Kidney tubule cell (primary cell): Measurements from ENCODE around the gene GCC1.
"Not testable (repeated sequence)": the region's sequence is repeated elsewhere in the genome, so short reads cannot be mapped to it uniquely, and the experiment has no call there.

Source experiments
- DNase-seq: peaks from one replicate; pipeline ENCODE4 v3.0.0-alpha.2; 2018; ENCODE audit warnings: low spot score

Gene GCC1

DNA sequence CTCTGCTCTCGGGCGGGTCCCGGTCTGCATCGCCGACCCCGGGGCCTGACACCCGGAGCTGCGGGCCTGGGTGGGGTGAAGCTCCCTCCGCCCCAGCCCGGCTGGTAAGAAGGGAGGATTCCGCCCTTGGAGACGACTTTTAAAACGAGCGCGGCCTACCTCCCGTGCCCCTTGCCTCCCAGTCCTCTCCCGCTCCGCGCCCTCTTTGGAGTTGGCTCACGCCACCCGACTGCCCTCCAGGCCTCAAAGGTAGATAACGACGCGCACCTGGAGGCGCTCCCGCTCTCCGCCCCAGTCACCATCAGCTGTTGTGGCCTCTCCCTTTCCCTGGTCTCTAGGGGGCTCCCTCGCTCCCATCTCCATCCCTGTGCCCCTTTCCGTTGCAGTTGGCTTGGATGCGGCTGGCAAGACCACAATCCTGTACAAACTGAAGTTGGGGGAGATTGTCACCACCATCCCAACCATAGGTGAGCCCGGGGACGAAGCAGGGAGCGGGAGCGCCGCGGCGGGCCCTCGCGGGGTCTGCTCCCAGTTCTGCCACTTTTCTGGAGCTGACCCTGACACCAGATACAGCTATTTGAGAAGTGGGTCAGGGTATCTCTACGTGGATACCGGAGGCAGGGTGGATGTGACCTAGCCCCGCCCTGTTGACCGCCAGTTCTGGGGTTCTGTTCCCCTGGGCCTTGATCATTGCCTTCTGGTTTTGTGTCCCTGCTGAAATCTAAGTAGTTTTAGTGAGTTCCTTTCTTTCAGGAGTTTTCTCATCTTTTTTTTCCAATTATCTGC, 3.5 kb upstream of the GCC1 start:
- DNase-seq, result peak; percentile 63

DNA sequence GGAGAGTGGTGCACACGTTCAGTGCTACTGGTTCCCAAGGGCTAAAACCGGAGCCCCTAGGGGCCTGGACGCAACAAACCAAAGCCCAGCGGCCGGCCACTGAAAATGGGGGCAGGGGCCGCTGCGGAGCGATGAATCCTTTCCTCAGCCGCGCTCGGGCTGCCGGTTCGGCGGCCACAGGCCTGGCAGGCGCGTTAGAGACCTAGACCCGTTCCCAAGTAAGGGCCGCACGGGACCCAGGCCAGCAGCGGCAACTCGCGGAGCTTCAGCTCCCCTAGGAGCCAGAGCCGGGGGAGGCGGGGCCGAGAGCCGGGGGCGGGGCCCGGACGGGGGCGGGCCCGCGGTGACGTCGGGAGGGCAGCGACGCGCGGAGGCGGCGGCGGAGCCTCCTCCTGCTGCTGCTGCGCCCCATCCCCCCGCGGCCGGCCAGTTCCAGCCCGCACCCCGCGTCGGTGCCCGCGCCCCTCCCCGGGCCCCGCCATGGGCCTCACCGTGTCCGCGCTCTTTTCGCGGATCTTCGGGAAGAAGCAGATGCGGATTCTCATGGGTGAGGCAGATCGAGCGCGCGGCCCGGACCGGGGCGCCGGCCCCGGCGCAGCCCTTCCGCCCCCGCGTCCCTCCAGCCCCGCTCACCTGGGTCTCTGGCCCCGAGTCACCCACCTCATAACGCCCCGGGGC, 2.8 kb upstream of the GCC1 start, which contains the start of gene ARF5:
TSS of gene ARF5 (plus strand) at position 393 of the 678 bp plus-strand sequence. CDS start at position 481, 88 bp downstream.
- peak; percentile 86 for DNase-seq

DNA sequence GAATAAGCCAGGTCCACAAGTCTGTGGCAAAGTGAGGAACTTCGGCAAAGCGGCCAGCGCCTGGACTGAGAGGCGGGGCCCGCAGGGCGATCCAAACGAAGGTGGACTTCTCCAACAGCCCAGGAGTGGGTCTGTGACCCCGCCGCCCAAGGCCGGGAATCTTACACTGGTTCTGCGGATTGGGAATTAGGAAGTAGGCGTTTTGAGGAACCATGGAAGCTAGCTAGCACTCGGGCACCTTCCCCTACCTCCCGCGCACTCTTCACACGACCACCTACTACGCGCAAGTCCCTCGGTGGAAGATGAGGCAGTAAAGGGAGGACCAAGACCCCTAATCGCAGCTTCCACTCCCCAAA, 2.2 kb upstream of the GCC1 start:
- no peak for DNase-seq

DNA sequence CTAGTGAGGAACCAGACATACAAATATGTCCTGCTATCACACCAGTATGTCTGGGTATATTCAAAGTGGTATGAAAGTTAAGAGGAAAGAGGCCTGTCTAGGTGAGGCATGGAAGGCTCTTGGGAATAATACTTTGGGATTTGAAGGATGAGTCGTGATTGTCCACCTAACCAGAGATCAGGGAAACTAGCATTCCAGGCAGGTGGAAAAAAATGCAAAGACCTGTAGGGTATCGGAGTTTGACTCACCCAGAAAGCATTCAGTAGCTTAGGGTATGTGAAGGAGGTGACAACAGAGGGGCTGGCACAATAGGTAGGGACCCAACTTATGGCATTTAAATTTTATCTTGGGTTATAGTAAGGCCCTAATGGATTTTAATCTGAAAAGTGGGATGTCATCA, 950 bp upstream of the GCC1 start:
- DNase-seq, result peak; percentile 75

DNA sequence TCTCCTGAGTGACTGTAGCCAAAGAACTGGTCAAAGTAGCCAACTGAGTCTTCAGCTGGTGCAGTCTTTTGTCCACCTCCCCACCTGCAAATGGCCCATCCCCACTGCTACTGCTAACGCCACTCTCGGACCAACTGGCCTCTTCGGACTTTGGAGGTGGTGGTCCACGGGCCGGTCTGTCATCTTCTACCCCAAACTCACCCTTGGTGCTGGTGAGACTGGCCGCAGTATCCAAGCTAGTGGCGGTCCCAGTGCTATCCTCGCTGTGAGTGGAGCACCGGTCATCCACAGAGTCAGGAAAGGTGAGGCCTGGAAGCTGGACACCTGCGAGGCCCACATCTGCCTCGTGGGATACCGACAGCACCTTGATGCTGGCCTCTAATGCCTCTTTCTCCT, 750 bp downstream of the GCC1 start:
- no peak for DNase-seq

DNA sequence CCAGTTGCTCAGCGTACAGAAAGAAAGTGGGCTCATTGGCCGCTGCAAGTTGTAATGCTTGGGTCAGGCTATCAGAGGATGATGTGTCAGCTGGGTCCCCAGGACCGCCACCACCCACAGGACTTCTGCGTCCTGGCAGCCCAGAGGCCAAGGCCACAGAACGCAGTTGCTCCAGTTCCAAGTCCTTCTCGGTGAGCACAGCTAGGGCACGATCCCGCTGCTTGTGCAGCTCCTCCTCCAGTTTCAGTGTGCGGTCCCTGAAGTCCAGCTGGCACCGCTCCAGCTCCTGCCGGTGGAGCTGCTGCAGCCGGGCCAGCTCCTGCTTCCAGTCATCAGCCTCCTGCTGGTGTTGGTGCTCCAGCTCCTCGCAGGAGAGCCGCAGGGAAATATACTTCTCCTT, 3.0 kb downstream of the GCC1 start:
- no peak for DNase-seq

DNA sequence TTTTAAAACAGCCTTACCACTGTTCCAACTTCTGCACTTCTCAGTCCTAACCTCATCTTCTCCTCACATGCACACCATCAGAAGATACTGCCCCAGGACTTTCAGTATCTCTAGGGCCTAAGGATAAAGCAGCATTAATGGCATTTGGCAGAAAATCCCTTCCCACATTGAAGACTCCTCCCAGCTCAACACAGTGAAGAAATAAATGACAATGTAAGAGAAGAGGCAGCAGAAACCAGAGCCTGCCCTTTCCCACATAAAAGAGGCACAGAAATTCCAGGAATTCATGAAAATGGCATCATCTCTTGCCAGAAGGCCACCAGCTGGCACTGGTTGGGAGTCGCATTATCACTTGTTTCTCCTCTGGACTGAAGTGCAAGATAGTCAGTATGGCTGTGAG, 3.7 kb downstream of the GCC1 start:
- DNase-seq, result no peak

DNA sequence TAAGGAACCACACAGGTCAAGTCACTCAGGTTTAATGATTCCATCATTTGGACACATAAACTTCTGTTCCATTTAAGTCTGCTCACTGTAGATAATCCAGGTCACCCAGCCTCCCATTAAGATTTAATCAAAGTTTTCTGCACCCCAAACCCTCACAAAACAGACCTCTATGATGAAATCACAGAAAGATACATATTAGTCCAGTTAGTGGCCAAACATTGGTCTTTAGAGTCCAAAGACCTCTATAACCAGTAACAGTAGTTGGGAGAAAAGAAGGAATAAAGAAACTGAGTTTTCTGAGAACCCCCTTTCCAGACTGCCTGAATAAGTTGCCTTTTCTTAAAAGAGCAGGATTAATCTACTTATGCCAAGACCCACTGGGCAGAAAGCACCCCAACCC, 4.8 kb downstream of the GCC1 start:
- DNase-seq, result no peak

DNA sequence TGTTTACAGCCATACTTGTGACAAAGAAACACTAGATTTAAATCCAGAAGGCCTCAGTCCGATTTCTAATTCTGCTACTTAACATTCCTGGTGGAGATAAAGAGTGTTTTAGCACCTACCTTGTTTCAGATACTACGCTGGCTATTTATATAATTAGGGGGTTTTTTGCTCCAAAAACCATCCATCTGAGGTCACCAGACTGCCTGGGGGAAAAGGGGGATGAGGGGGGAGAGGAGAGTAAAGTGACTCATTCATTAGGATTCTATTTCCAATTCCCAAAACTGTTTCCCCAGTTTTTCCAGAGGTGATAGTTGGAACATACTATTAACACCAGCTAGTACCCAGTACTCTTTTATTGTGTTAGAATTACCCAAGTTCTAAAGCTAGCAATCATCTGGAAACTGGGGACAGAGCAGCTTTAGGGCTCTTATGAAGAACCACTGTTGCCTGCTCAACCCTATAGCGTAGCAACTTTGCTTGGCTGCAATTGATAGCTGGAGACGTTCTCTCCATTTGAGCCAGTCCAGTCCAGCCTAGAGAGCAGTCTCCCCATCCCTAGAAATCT, 6.6 kb downstream of the GCC1 start:
- no peak for DNase-seq

DNA sequence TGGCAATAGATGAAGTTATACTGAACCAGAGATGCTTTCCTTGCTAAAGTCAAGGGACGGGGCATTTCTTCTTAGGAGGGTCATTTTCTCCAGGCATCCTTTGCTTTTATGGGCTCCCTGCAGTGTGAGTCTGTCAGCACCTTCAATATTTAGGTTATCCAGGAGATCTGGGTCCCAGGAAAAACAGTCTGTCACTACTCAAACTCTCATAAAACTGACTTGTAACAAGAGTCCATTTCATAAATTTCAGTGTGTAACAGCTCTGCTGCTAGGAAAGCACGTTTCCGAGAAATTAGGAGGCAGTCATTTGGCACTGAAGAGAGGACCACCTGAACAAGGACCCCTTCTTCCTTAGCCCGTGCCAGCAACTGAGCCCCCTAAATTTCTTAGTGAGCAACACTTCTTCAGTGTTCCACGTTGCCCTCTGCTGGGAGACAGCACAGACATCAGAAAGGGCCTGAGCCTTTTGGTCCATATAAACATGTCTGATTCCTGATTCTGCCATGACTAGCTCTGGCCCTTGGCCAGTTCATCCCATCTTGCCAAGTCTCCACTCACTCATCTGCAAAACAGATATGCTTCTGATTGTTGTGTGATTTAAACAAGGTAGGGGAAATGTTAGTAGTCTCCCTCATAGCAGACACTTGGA, 7.2 kb downstream of the GCC1 start:
- no peak for DNase-seq

DNA sequence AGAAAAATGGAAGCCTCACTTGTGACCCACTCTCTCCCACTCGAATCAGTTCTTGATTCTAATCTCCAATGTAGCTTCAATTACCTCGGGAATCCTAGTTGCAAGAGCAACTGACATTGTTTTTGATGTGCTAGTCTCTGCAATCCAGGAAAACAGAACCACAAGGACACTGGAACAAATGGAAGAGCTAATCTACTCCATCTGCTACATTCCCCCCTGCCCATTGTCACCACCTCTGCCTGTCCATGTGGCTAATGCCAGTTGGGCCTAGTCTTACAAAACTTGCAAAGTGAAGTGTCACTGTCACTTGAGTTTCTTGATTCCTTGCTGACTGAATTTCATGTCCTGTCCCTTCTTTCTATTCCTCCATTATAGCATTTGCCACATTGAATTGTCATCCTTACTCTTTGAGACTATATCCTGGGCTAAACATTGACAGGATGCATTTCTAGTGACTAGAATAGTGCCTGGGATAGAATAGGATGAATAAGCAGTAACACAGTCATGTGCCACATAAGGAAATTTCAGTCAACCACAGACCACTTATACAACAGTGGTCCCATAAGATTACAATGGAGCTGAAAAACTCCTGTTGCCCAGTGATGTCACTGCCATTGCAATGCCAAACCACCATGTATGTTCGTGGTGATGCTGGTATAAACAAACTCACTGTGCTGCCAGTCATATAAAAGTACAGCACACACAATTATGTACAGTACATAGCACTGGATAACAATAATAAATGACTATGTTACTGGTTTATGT, 13.5 kb downstream of the GCC1 start:
- peak; percentile 76 for DNase-seq

DNA sequence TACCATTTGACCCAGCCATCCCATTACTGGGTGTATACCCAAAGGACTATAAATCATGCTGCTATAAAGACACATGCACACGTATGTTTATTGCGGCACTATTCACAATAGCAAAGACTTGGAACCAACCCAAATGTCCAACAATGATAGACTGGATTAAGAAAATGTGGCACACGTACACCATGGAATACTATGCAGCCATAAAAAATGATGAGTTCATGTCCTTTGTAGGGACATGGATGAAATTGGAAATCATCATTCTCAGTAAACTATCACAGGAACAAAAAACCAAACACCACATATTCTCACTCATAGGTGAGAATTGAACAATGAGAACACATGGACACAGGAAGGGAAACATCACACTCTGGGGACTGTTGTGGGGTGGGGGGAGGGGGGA, 17.4 kb downstream of the GCC1 start:
- not testable (repeated sequence) for DNase-seq

DNA sequence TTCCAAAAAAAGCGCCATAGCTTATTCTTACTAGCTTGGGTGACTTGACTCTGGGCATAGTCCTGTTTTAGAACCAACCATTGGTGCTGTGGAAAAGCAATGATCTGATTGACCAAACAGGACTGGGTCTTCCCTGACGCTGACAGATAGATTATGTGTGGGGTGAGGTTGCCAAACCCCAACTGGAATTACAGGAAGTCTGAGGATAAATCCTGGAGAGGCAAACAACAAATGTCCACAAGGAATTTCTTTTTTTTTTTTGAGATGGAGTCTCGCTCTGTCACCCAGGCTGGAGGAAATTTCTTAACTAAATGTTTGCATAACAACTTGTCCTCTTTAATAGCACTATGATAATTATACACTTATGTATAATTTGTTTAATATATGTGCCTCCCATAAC, 19.2 kb downstream of the GCC1 start:
- DNase-seq, result no peak

DNA sequence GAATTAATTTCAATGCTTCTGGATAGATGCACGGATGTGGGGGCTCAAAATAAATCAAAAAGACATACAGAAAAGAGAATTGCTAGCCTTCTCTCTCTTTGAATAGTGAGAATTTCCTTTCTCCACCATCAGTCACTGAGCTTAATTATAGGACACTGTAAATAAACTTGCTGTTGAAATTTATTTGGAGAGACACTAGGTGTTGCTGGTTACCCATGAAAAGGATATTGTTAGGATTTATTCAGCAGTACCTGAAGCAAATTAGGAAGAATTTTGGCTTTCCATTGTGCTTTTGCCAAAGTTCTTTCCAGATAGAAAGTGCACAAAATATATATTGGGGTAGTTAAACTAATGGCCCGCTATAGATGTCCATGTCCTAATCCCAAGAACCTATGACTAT, 27.6 kb downstream of the GCC1 start:
- DNase-seq, result no peak

DNA sequence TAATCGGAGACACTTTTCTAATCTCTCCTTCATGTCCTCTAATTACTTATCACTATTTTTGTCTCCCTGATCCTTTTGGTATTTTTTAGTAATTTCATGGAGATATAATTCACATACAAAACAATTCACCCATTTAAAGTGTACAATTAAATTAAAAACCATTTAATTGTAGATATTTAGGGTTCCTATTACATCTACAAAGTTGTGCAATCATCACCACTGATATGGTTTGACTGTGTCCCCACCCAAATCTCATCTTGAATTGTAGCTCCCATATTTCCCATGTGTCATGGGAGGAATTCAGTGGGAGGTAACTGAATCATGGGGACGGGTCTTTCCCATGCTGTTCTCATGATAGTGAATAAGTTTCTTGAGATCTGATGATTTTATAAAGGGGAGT, 29.0 kb downstream of the GCC1 start:
- no peak for DNase-seq

DNA sequence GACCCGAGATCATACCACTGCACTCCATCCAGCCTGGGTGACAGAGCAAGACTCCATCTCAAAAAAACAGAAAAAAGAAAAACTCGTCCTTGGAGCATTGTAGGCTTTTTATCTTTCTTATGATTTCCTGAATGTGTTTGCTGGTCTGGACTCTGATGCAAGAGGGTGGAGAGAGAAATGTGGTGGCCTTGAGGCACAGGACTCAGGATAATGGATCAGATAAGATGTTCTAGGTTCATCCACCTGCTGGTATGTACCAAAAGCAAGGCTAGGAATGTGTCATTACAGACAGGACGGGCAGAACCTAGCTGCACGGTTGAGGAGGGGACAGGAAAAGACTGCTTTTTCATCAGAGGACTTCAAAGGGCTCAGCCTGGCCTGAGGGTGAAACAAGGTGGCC, 33.5 kb downstream of the GCC1 start:
- no peak for DNase-seq

DNA sequence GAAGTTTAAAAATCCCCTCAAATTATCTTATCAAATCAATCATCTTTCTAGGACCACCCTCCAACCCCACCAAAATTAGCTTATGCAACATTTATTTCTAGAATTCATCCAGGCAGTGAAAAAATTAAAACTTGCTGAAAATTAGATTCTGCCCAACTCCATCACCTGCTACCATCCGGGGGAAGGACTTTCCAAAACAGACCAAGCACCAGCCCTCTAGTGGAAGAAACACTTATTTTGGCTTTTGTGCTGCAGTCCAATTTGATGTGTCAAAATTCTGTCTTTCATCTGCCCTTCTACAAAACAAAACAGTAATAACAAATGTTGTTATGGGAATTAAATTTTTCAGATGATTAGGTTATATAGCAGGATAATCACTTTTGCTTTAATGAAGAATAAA, 35.1 kb downstream of the GCC1 start:
- no peak for DNase-seq

DNA sequence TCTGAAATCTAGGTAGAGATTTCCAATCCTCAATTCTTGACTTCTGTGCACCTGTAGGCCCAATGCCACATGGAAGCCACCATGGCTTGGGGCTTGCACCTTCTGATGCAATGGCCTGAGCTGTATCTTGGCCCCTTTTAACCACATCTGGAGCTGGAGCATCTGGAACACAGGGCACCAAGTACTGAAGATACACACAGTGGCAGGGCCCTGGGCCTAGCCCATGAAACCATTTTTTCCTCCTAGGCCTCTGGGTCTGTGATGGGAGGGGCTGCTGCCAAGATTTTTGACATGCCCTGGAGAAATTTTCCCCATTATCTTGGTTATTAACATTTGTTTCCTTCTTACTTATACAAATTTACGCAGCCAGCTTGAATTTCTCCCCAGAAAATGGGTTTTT, 39.1 kb downstream of the GCC1 start:
- DNase-seq, result no peak

DNA sequence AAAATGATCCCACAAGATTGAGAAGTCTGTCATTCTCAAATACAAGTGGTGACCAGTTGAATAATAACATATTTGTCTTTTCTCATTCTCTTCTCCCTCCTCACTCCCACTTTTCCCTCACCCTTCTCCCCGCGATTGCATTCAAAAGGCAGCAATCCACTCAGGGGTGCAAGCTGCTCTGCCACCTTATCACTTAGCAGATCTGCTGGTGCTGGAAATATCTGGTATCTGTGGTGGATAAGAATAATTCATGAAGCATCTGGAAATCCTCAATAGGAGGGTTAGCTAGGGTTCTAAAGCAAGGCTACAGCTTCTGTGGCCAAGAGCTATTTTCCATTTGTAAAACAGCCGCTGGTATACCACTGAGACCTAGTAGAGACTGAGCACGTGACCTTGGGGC, 43.8 kb downstream of the GCC1 start:
- DNase-seq, result no peak

DNA sequence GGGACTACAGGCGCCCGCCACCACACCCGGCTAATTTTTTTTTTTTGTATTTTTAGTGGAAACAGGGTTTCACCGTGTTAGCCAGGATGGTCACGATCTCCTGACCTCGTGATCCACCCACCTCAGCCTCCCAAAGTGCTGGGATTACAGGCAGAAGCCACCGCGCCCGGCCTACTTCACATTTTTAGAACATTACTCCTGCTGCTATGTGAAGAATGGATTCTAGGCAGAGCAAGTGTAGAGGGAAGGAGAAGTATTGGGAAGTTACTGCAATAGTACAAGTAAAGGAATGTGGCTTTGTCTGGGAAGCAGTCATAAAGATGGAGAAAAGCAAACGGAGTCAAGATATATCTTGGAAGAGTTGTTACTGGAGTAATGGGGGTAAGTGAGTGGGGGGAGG, 44.9 kb downstream of the GCC1 start:
- not testable (repeated sequence) for DNase-seq

DNA sequence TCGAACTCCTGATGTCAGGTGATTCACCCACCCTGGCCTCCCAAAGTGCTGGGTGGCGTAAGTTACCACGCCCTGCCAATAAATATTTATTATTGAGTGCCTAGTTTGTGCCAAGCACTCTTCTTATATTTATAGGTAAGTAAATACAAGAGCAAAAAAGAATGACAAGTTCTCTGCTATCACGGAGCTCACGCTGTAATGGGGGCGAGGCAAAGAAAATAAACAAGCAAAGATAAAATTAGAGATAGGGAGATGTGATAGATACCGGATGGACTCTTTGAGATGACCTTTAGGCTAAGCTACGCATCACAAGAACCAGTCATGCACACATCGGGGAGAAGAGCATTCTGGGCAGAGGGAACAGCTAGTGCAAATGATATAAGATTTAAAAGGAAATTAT, 46.3 kb downstream of the GCC1 start:
- no peak for DNase-seq

DNA sequence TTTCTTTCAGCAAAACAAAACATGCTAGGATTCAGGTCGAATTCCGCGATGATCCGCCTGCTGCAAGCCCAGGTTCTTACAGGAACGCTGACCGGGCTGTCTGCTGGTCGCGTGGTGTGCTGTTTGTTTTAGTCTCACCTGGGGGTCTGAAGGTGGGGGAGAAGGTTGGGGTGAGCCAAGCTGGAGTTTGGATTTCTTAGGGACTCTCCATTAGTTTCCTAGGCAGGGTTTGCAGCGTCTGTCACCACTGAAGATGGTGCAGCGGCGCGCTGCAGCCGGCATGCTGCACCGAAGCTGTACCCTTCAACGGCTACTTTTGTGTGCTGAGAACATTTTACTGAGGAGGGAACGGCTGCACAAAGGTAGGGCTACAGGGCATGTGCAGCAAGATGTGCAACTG, 48.7 kb downstream of the GCC1 start:
- no peak for DNase-seq

DNA sequence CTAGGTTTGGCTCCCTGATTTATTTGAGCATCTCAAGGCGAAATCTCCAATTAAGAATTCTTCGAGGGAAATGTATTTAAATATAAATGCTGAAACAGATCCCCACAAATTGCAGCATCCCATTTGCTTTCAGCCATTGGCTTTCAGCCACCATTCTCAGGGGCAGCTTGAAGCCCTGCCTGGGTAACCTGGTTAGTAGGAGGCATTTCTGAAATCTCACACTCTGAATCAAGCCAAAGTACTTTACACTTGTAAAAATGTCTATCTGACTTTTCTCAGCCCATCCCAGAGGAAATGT, 49.1 kb downstream of the GCC1 start:
- no peak for DNase-seq
